Cardiac fibroblast (primary cell): ENCODE data around the gene ICA1.

ENCODE experiments used
- DNase-seq, 2 donors: peaks; one replicate each; pipeline versions ENCODE4 v3.0.0 to v3.0.0-alpha.2; 2010; ENCODE audit warnings: low read depth in 2 of 2
- H3K4me3 ChIP-seq, 2 donors: replicated peaks in 1 of 2; 1 replicate in 1 of 2; 2 replicates in 1 of 2; pipeline ENCODE4 v1.5.1; 2011; ENCODE audit warnings: low read depth in 2 of 2, low read length in 2 of 2, mild to moderate bottlenecking in 2 of 2, moderate library complexity in 1 of 2
- CTCF ChIP-seq: IDR thresholded peaks from one replicate; pipeline ENCODE4 v1.5.1; 2011; ENCODE audit warnings: low read depth, mild to moderate bottlenecking, low read length, inconsistent platforms

ICA1 gene

GRCh38 chr7:8128449-8129317, 133.3 kb downstream of the ICA1 start:
- no peak for TF ChIP-seq CTCF
- DNase-seq: no peak
- no peak overlapping the region for H3K4me3 ChIP-seq

- H3K4me3 ChIP-seq: no peak overlapping the region
- TF ChIP-seq CTCF: no peak
- no peak for DNase-seq
Measured at GRCh38 chr7:8126601-8127167, 135.3 kb downstream of the ICA1 start.

GRCh38 chr7:8125680-8126444, 136.1 kb downstream of the ICA1 start:
- no peak overlapping the region for H3K4me3 ChIP-seq
- no peak for TF ChIP-seq CTCF
- DNase-seq: no peak

- no peak for DNase-seq
- no peak for TF ChIP-seq CTCF
- H3K4me3 ChIP-seq: no peak overlapping the region
Measured at GRCh38 chr7:8121243-8121642, 140.7 kb downstream of the ICA1 start.

- TF ChIP-seq CTCF: no peak
- no peak overlapping the region for H3K4me3 ChIP-seq
- no peak for DNase-seq
Measured at GRCh38 chr7:8120390-8121058, 141.4 kb downstream of the ICA1 start.

- DNase-seq: no peak
- TF ChIP-seq CTCF: no peak
Measured at GRCh38 chr7:8119262-8119661, 142.7 kb downstream of the ICA1 start.

More at GRCh38 chr7:8119262-8119661, 142.7 kb downstream of the ICA1 start:
- H3K4me3 ChIP-seq: no peak overlapping the region
